SK-N-SH (cell line): ENCODE measurements around the gene RUVBL1. TPM values are rescaled to one million over a fixed set of nuclear protein-coding genes. Genes with fewer than 3 reads are reported as not detected.

ENCODE experiments used
- CTCF ChIA-PET: fragments of 300-600, 350-600 bp; formaldehyde crosslinking; extraction: SDS; loops from one replicate; lab custom pipeline; 2021; lab: Yijun Ruan, JAX
- POLR2A ChIA-PET: fragments of 350-600 bp; sonication (Branson Sonifier 250); formaldehyde crosslinking; extraction: SDS; loops from one replicate; lab custom pipeline; 2020; ENCODE audit warnings: antibody characterized with exemption, inconsistent platforms; lab: Yijun Ruan, JAX
- DNase-seq: peaks from one replicate; pipeline ENCODE4 v3.0.0; 2012
- H2AFZ ChIP-seq: fragments of 200-600 bp; sonication (generic); 2 replicates; pipeline ENCODE4 v1.8.1; 2016; ENCODE audit warnings: antibody characterized with exemption, mild to moderate bottlenecking, low read depth
- H3F3A ChIP-seq: fragments of 200-600 bp; sonication (generic); replicated peaks from 2 replicates; pipeline ENCODE3; 2016; ENCODE audit warnings: antibody characterized with exemption, mild to moderate bottlenecking; ENCODE audit not compliant: insufficient read depth
- H3K27ac ChIP-seq, 2 experiments: fragments of 200-500 bp in 1 of 2; fragments of 200-600 bp in 1 of 2; sonication (Bioruptor generic) in 1 of 2; sonication (generic), shearing (Covaris generic) in 1 of 2; 2 replicates each; pipeline versions ENCODE4 v1.5.1 to v1.6.1; 2014 to 2016; ENCODE audit warnings: low read depth in 2 of 2, inconsistent platforms in 1 of 2, low read length in 1 of 2, mild to moderate bottlenecking in 1 of 2, mixed read lengths in 1 of 2
- H3K27me3 ChIP-seq: fragments of 200-600 bp; sonication (generic), shearing (Covaris generic); 2 replicates; pipeline ENCODE4 v1.6.1; 2016; ENCODE audit warnings: mixed run types; ENCODE audit not compliant: insufficient read depth
- H3K36me3 ChIP-seq, 2 experiments: fragments of 200-500 bp in 1 of 2; fragments of 200-600 bp in 1 of 2; sonication (Bioruptor generic) in 1 of 2; sonication (generic) in 1 of 2; replicated peaks in 1 of 2; 2 replicates each; pipeline versions ENCODE3 to v1.5.1; 2014 to 2016; ENCODE audit warnings: low read length in 1 of 2, mild to moderate bottlenecking in 1 of 2; ENCODE audit not compliant: insufficient read depth in 2 of 2, control insufficient read depth in 1 of 2
- H3K4me1 ChIP-seq, 2 experiments: fragments of 200-500 bp in 1 of 2; fragments of 200-600 bp in 1 of 2; sonication (Bioruptor generic) in 1 of 2; sonication (generic), shearing (Covaris generic) in 1 of 2; 2 replicates each; pipeline versions ENCODE4 v1.5.1 to v1.6.1; 2014 to 2016; ENCODE audit warnings: low read depth in 1 of 2, low read length in 1 of 2, mixed run types in 1 of 2; ENCODE audit not compliant: insufficient read depth in 2 of 2, control insufficient read depth in 1 of 2
- H3K4me2 ChIP-seq: fragments of 200-600 bp; sonication (generic), shearing (Covaris generic); 2 replicates; pipeline ENCODE4 v1.6.1; 2017; ENCODE audit warnings: mixed run types
- H3K4me3 ChIP-seq, 2 experiments: fragments of 200-500 bp in 1 of 2; fragments of 200-600 bp in 1 of 2; sonication (Bioruptor generic) in 1 of 2; sonication (generic), shearing (Covaris generic) in 1 of 2; 2 replicates each; pipeline versions ENCODE4 v1.5.1 to v1.8.1; 2014 to 2016; ENCODE audit warnings: low read depth in 2 of 2, inconsistent platforms in 1 of 2, low read length in 1 of 2, mild to moderate bottlenecking in 1 of 2, mixed read lengths in 1 of 2, moderate library complexity in 1 of 2
- H3K79me2 ChIP-seq: fragments of 200-600 bp; sonication (generic); 2 replicates; pipeline ENCODE4 v1.8.1; 2017; ENCODE audit warnings: mild to moderate bottlenecking; ENCODE audit not compliant: insufficient read depth
- H3K9ac ChIP-seq: fragments of 200-600 bp; sonication (generic); 2 replicates; pipeline ENCODE4 v1.6.1; 2017; ENCODE audit warnings: mixed run types
- H3K9me2 ChIP-seq: fragments of 200-600 bp; sonication (generic); 2 replicates; pipeline ENCODE4 v1.6.1; 2017; ENCODE audit warnings: mixed run types
- H3K9me3 ChIP-seq: fragments of 200-600 bp; sonication (generic); 2 replicates; pipeline ENCODE4 v1.6.1; 2017; ENCODE audit warnings: mixed run types, mild to moderate bottlenecking, moderate library complexity
- H4K20me1 ChIP-seq: fragments of 200-600 bp; sonication (generic); 2 replicates; pipeline ENCODE4 v1.6.1; 2017; ENCODE audit warnings: mild to moderate bottlenecking, mixed run types; ENCODE audit not compliant: insufficient read depth
- CTCF ChIP-seq: fragments of 200-600 bp; sonication (generic); IDR thresholded peaks from 2 replicates; pipeline ENCODE4 v1.6.1; 2017; ENCODE audit warnings: antibody characterized with exemption, mild to moderate bottlenecking, moderate library complexity
- ELF1 ChIP-seq: IDR thresholded peaks from 2 replicates; pipeline ENCODE4 v1.4.0; 2012
- EP300 ChIP-seq, 2 experiments: IDR thresholded peaks; 2 replicates each; pipeline versions ENCODE4 v1.4.0 to v1.6.1; 2012; ENCODE audit warnings: borderline replicate concordance in 1 of 2, low read depth in 1 of 2, low read length in 1 of 2
- MAX ChIP-seq: IDR thresholded peaks from 2 replicates; pipeline ENCODE4 v1.4.0; 2012; ENCODE audit warnings: low read depth
- MXI1 ChIP-seq: IDR thresholded peaks from 2 replicates; pipeline ENCODE4 v1.6.1; 2012; ENCODE audit warnings: mild to moderate bottlenecking, low read depth, low read length, improper control_type of control experiment
- NRF1 ChIP-seq: IDR thresholded peaks from 2 replicates; pipeline ENCODE4 v1.6.1; 2012; ENCODE audit warnings: low read depth, mild to moderate bottlenecking, low read length
- RXRA ChIP-seq: IDR thresholded peaks from 2 replicates; pipeline ENCODE4 v1.4.0; 2012; ENCODE audit warnings: low read depth, mild to moderate bottlenecking, borderline replicate concordance
- TCF12 ChIP-seq: IDR thresholded peaks from 2 replicates; pipeline ENCODE4 v1.4.0; 2012
- TEAD4 ChIP-seq: IDR thresholded peaks from 2 replicates; pipeline ENCODE4 v1.4.0; 2012; ENCODE audit warnings: mild to moderate bottlenecking, borderline replicate concordance; ENCODE audit not compliant: insufficient read depth
- ZBTB33 ChIP-seq: IDR thresholded peaks from 2 replicates; pipeline ENCODE4 v1.4.0; 2012; ENCODE audit warnings: low read depth, borderline replicate concordance
- WGBS: methylation state at CpG from one replicate; pipeline ENCODE4 v1.1.6; 2017; ENCODE audit warnings: low lambda C conversion rate; 5-methylcytosine and 5-hydroxymethylcytosine counted together
- polyA plus RNA-seq, 3 experiments: library from polyadenylated mRNA; depleted of rRNA; stranded (reverse); fragments of >200 nt; gene quantifications; 2 replicates each; pipeline ENCODE4 v1.2.3, GENCODE V29; 2012
- TF ChIP-seq, protein P1 (sequence below): IDR thresholded peaks from 2 replicates; pipeline ENCODE4 v1.4.0; 2012; ENCODE audit warnings: low read depth, borderline replicate concordance
- TF ChIP-seq, protein P2 (sequence below): IDR thresholded peaks from 2 replicates; pipeline ENCODE4 v1.6.1; 2012; ENCODE audit warnings: mild to moderate bottlenecking, low read depth, low read length, moderate library complexity

The RUVBL1 gene
- polyA plus RNA-seq, 1 of the 3 experiments (the other 2 are of a cell fraction) = 140 TPM

DNA sequence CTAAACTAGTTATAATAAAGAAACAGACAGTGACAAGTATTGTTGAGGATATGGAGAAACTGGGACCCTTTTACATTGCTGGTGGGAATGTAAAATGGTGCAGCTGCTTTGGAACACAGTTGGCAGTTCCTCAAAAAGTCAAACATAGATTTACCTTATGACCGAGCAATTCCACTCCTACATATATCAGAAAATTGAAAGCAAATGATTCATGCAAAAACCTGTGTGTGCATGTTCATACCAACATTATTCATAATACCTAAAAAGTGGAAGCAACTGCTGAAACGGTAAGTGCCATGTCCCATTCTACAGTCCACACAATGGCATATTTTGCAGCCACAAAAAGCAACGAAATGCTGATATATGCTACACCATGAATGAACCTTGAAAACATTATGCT, 83.6 kb downstream of the RUVBL1 start:
- H3K36me3 ChIP-seq = no peaks in the 10 kb centered on the region
- no peak overlapping the region for H2AFZ ChIP-seq
- no peaks in the 10 kb centered on the region for H3K9me2 ChIP-seq
- no peak for DNase-seq
- no peaks in the 10 kb centered on the region for H4K20me1 ChIP-seq
- no peak overlapping the region for H3K27ac ChIP-seq
- WGBS = 52% methylated on average over 3 of the region's 3 CpGs
- CTCF ChIA-PET = interaction anchor here (0.8 kb wide), 1 partner anchor 80 kb away, joined by 3 read pairs; no protein-coding TSS in a partner anchor
- H3K79me2 ChIP-seq = no peaks in the 10 kb centered on the region
- TF ChIP-seq MXI1 (no peak), ZBTB33 (no peak), TCF12 (no peak), EP300 (IDR thresholded peaks at IDR 0.05; ENCODE audit: borderline replicate concordance in 1 of 2, low read depth in 1 of 2, low read length in 1 of 2) (no peak)
- H3K9me3 ChIP-seq = no peaks in the 10 kb centered on the region
- no peaks in the 10 kb centered on the region for H3K4me1 ChIP-seq
- no peaks in the 10 kb centered on the region for H3K27me3 ChIP-seq
- H3K9ac ChIP-seq = no peak overlapping the region
- H3K4me3 ChIP-seq = no peak overlapping the region
- H3F3A ChIP-seq = peaks cover 3% of the 10 kb centered on the region
- POLR2A ChIA-PET = no interaction called here
- no peak overlapping the region for H3K4me2 ChIP-seq

DNA sequence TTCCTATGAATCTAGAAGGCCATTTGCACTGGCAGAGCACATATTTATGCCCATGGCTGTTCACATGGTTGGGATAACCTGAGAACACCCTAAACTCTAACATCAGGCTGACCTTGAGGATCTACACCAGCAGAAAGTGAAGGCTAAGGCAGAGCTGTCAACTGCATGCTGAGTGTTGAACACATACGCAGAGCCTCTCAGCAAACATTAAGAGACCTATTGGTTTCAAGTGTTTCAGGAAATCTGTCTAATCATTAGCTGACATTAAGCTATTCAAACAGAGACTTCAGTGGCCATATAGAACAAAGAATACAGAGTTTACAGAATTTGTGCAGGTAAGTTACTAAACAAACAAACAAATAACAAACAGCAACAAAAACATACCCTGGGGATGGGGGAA, 87.5 kb downstream of the RUVBL1 start:
- no peak for DNase-seq
- Histone ChIP-seq H3K4me1 (no peaks in the 10 kb centered on the region), H3K9me2 (no peaks in the 10 kb centered on the region), H3F3A (peaks cover 3% of the 10 kb centered on the region), H3K9ac (no peak overlapping the region), H4K20me1 (no peaks in the 10 kb centered on the region), H3K79me2 (no peaks in the 10 kb centered on the region), H3K4me3 (no peak overlapping the region), H3K36me3 (no peaks in the 10 kb centered on the region), H3K4me2 (no peak overlapping the region), H3K27ac (no peak overlapping the region), H2AFZ (no peak overlapping the region), H3K27me3 (no peaks in the 10 kb centered on the region), H3K9me3 (no peaks in the 10 kb centered on the region)
- TF ChIP-seq, protein P1, sequence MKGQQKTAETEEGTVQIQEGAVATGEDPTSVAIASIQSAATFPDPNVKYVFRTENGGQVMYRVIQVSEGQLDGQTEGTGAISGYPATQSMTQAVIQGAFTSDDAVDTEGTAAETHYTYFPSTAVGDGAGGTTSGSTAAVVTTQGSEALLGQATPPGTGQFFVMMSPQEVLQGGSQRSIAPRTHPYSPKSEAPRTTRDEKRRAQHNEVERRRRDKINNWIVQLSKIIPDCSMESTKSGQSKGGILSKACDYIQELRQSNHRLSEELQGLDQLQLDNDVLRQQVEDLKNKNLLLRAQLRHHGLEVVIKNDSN = no peak
- TF ChIP-seq, protein P2, sequence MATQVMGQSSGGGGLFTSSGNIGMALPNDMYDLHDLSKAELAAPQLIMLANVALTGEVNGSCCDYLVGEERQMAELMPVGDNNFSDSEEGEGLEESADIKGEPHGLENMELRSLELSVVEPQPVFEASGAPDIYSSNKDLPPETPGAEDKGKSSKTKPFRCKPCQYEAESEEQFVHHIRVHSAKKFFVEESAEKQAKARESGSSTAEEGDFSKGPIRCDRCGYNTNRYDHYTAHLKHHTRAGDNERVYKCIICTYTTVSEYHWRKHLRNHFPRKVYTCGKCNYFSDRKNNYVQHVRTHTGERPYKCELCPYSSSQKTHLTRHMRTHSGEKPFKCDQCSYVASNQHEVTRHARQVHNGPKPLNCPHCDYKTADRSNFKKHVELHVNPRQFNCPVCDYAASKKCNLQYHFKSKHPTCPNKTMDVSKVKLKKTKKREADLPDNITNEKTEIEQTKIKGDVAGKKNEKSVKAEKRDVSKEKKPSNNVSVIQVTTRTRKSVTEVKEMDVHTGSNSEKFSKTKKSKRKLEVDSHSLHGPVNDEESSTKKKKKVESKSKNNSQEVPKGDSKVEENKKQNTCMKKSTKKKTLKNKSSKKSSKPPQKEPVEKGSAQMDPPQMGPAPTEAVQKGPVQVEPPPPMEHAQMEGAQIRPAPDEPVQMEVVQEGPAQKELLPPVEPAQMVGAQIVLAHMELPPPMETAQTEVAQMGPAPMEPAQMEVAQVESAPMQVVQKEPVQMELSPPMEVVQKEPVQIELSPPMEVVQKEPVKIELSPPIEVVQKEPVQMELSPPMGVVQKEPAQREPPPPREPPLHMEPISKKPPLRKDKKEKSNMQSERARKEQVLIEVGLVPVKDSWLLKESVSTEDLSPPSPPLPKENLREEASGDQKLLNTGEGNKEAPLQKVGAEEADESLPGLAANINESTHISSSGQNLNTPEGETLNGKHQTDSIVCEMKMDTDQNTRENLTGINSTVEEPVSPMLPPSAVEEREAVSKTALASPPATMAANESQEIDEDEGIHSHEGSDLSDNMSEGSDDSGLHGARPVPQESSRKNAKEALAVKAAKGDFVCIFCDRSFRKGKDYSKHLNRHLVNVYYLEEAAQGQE = no peak
- TF ChIP-seq RXRA (no peak), ELF1 (no peak), CTCF (no peak), TEAD4 (no peak), NRF1 (no peak), MAX (no peak)
- 80% methylated on average over 1 of the region's 1 CpG for whole genome bisulfite sequencing
- ChIA-PET POLR2A (no interaction called here), CTCF (interaction anchor here (0.9 kb wide), 1 partner anchor 11 kb away, joined by 4 read pairs; no protein-coding TSS in a partner anchor)
